HS-27A (cell line): Measurements from ENCODE around the gene PTPN14.

Source experiments
- DNase-seq: peaks from one replicate; pipeline ENCODE4 v3.0.0-alpha.2; 2012; ENCODE audit warnings: low read depth, missing footprints

Gene PTPN14

DNA sequence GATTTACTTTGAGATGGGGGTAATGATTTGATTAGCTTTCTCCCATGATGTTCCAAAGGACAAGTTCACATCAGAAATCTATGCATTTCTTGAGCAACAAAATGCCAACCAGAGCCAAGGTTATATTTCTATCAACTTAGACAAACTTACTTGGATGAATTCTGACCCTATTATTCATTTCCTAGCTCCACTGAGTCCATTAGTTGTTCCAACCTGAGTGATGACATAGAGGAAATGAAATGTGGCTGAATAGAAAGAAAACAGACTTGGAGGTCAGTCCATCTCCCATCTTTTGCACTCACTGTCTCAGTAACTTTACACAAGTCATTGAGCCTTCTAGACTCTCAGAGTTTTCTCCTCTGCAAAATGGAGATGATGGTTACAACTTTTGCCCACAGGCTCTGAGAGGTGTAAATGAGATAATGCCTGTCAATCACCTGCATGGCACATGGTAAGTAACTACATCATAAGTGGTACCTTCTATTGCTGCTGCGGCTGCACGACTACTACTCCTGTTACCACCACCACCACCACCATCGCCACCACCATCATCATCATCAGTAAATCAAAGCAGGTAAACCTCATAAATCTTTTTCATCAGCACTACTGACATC lies 98.2 kb downstream of the PTPN14 start:
- DNase-seq, result no peak

- DNase-seq, result no peak
These were observed 99.1 kb downstream of the PTPN14 start for GRCh38 chr1:214452152-214452784.

- no peak for DNase-seq
These were observed 99.8 kb downstream of the PTPN14 start for GRCh38 chr1:214451596-214451995.

DNA sequence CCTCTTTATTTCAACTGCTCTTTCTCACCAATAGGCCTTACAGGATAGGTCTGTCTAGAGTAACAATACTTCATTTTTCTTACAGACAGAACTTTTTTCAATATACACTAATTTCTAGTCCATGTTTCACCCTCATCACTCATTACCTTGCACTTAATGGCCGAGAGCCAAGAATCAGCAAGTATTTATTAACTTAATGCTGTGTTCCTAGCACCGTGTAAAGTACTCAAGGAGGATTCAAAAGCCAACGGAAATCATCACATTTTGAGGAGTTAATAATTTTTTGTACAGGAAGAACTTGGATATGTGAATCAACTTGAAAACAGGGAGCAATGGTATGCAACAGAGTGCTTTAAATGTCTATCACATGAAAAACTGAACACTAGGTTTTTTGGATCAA lies 102.0 kb downstream of the PTPN14 start:
- DNase-seq, result no peak

DNA sequence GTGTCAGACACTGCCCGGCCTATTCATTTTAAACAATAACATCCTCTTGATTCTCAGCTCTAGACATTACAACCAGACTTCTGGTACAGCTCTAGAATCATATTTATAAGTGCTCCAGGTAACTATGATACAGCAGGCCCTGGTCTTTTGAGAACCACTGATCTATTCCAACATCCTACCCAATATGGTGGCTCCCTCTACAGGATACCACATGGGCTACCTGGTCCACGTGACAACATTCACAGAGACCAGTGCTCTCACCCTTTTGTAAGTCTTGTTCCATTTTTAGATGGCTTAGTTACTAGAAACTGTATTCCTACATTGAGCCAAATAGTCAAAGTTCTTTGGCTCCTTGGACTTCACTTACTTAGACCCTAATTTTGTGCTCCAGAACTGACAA lies 102.9 kb downstream of the PTPN14 start:
- DNase-seq, result no peak

DNA sequence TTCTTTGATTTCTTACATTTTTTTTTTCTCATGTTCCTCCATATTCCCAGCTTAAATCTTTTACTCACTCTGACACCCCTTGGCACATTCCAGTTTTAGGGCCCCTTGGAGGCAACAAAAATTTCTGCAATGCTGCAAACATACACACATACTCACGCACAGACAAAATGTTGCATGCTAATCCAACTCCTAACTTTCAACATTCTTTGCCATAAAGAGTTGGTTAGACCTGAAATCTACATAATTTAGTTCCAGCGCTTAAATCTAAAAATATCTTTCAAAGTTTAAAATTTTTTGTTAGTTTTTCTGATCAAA lies 103.9 kb downstream of the PTPN14 start:
- DNase-seq, result no peak

GRCh38 chr1:214446772-214447556 lies 104.4 kb downstream of the PTPN14 start:
- DNase-seq, result peak; percentile 89

DNA sequence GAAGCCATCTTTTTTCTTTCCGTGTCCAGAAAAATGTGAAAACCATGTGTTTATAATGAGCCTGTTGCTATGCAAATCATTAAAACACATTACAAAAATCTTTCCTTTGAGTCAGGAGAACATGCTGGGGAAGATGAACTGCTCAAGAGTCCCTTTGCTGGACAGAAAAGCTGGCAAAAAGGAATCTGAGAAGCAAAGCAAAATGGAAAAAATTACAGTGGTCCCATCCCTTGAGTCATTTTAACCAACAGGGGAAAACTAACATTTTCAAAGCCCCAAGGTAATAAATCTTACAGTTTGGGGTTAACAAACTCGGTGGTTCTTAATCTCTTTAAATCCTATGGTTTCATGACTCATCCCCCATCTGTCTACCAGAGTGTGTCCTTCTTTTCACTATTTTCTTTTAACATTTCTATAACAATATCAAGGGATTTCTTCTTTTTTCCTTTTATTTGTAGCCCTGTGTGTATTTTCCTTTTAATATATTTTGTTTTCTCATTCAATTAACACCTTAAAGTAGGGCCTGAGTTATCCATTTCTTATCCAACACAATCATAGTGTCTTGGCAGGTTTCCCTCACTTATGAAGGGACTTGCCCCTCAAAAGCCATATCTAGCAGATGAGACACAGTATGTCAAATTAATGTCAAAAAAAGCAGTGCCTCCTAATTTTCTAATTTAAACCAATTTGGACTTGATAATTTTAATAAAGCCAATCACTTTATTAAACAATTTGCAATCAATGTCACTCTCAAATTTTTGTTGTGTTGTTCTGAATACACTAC lies 105.4 kb downstream of the PTPN14 start:
- DNase-seq, result peak; percentile 88

GRCh38 chr1:214445199-214445598 lies 106.2 kb downstream of the PTPN14 start:
- no peak for DNase-seq

- no peak for DNase-seq
These were observed 107.0 kb downstream of the PTPN14 start for GRCh38 chr1:214444182-214444939.

DNA sequence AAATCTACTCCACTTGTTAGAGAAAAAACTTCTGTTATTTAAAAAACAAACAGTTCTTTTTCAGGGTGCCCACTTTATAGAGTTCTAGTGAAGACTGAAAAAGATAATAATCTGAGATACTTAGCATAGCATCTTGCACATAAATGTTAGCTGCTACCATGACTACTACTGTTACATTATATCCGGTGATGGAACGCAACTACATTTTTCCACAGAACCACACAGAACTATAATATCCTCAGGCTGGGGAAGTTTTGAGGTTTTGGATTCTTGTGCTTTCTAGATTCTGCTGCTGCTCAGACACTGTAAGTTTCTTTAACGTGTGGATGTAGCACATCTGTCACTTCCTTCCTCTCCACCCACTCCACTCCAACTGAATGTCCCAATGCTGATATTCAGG lies 110.3 kb downstream of the PTPN14 start:
- DNase-seq, result no peak

DNA sequence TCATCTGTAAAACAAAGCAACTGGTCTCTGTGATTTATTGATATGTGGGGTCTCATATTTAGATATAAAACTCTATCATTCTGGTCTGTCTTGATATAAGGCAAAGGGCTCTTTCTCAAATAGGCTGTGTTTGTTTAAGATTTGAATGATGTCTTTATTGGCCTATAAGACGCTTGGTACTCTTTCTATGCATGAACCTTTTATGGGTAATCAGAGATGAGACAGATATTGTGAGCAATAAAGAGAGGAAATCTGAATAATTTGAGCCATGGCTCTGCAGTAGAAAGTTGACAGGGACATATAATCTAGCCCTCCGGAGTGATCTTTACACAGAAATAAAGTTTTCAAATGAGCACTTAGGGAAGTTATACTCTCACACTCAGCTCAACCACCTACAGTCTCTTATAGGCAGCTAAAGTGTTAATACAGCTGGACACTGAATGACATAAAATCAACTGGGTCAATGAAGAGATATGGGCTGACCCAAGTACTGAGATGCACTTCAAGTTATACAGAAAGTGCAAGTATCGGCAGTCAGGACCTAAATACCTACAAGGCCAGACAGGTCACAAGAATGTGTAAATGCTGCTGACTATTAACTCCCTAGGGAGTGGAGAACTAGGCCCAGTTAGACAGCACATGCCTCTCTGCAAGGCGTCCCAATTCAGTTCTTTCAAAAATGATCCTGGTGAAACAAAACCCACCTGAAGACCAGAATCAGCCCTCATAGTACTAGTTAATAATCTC lies 111.0 kb downstream of the PTPN14 start:
- no peak for DNase-seq

- no peak for DNase-seq
These were observed 111.9 kb downstream of the PTPN14 start for GRCh38 chr1:214439352-214440119.

DNA sequence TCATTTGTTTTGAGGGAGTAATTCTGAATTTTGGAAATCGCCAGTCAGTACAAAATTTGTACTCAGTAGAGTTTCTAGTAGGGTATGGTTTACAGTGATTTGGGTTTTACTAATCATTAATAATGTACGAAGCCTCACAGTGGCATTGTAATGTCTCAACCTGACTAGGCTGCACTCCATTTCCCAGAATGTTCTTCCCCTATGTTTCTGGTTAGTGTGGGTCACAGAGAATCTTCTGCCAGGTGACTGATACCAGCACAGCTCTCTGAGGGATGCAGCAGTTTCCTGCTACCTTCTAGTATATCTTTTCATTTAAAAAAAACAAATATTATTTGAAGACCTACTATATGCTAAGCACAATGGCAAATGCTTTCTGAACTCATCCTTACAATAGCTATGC lies 112.9 kb downstream of the PTPN14 start:
- DNase-seq, result no peak

GRCh38 chr1:214438075-214438474 lies 113.3 kb downstream of the PTPN14 start:
- no peak for DNase-seq

DNA sequence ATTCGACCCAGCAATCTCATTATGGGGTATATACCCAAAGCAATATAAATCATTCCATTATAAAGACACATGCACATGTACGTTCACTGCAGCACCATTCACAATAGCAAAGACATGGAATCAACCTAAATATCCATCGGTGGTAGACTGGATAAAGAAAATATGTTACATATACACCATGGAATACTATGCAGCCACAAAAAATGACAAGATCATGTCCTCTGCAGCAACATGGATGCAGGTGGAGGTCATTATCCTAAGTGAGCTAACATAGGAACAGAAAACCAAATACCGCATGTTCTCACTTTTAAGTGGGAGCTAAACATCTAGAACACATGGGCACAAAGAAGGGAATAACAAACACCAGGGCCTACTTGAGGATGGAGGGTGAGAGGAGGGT lies 115.5 kb downstream of the PTPN14 start:
- DNase-seq, result no peak

DNA sequence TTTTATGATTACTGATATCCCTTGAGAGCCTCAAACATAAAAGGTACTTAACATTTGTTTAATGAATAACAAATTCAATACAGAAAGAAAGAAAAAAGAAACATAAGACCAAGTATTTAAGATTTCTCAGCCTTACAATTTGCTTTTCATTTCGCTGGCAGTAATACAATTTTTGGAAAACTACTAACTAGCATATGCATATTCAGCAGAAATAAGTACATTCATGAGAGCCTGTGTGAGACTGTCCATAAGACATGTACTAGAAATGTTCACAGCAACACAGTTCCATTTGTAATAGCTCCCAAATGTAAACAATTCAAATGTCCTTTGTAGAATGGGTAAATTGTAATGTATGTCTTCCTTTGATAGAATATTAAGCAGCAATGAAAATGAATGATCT lies 119.2 kb downstream of the PTPN14 start:
- no peak for DNase-seq

DNA sequence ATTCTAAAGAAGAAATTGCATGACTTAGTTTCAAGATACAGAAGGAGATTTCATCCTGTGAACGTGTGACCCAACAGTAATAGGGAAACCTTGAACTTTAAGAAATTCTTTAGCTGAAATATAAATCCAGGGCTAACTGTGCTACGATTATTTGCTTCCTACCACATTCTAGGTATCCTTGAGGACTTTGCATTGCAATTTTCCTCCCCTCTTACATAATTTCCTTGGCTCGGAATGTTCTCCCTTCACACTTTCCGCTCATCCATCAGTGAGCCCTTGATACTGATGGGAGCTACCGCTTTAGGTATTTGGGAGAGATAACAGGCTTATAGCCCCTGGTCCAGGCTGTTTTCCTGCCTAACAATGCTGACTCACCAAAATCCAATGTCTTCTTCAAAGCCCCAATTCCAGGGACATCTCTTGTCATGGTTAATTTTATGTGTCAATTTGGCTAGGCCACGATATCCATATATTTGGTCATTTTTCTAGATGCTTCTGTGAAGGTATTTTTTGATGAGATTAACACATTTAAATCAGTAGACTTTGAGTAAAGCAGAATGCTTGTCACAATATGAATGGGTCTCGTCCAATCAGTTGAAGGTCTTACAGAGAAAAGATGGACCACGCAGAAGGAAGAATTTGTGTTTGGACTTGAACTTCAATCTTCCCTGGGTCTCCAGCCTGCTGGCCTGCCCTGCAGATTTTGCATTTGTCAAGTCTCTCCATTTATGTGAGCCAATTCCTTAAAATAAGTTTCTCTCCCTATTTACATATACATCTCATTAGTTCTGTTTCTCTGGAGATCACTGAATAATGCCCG lies 121.2 kb downstream of the PTPN14 start:
- DNase-seq, result no peak

DNA sequence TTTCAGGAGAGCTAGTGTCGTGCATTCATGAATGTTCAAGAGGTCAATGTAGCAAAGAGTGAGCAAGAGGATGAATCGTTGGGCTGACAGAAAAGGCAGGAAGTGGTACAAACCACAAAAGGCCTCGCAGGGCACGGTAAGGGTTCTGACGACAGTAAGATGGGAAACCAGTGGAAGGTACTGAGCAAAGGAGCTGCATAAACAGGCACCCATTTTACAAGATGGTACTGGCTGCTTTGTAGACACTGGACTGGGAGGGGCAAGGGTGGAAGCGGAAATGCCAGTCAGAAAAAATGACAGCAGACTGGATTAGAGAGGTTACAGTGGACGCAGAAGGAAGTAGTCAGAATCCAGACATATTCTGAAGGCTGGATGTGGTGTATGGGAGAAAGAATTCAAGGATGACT lies 123.5 kb downstream of the PTPN14 start:
- DNase-seq, result peak; percentile 92

- no peak for DNase-seq
These were observed 125.0 kb downstream of the PTPN14 start for GRCh38 chr1:214426426-214426812.
